GM19455 (cell line): Measurements from ENCODE around the gene EBI3.
"Not testable (repeated sequence)": the region's sequence is repeated elsewhere in the genome, so short reads cannot be mapped to it uniquely, and the experiment has no call there.

ENCODE experiments used
- ATAC-seq: cut with Tn5 transposase; IDR thresholded peaks from one replicate; pipeline ENCODE4 v1.9.1; 2021; ENCODE audit not compliant: unreplicated experiment

The EBI3 gene

GRCh38 chr19:4199699-4200293 is 29.5 kb upstream of the EBI3 start:
- no peak for ATAC-seq

GRCh38 chr19:4200940-4201542 is 28.3 kb upstream of the EBI3 start:
- ATAC-seq = no peak

- no peak for ATAC-seq
These were observed 27.5 kb upstream of the EBI3 start for GRCh38 chr19:4201798-4202197.

- no peak for ATAC-seq
These were observed 22.4 kb upstream of the EBI3 start for GRCh38 chr19:4206818-4207484.

GRCh38 chr19:4208385-4209094 is 20.8 kb upstream of the EBI3 start:
- ATAC-seq = no peak

DNA sequence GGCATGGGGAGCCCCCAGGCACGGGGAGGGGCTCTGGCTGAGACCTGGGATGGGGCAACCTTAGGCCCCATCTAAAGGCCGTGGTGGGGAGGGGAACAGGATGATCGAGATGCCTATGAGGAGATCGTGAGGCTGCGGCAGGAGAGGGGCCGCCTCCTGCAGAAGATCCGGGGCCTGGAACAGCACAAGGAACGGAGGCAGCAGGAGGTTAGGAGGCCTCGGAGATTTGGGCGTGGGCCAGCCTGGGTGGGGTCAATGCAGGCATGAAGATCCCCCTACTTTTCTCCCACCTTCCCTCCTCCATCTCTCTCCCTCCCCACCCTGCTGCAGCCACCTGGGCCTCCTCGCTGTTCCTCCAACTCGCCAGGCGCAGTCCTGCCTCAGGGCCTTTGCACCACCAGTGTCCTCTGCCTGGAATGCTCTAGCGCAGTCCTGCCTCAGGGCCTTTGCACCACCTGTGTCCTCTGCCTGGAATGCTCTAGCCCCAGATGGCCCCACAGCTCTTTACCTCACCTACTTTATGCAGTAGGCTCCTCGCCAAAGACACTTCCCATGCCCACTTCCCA is 19.1 kb upstream of the EBI3 start:
- ATAC-seq = no peak

DNA sequence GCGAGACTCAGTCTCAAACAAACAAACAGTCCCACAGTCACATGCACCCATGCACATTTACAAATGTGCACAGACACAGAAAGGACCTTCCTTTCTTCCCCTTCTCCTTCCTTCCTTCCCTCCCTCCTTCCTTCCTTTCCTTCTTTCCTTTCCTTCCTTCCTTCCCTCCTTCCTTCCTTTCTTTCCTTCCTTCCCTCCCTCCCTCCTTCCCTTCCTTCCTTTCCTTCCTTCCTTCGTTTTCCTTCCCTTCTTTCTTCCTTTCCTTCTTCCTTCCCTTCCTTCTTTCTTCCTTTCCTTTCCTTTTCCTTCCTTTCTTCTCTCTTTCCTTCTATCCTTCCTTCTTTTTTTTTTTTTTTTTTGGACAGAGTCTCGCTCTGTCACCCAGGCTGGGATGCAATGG is 16.2 kb upstream of the EBI3 start:
- ATAC-seq = no peak

GRCh38 chr19:4215807-4216206 is 13.5 kb upstream of the EBI3 start:
- ATAC-seq = no peak

GRCh38 chr19:4216846-4217245 is 12.5 kb upstream of the EBI3 start:
- ATAC-seq = no peak

DNA sequence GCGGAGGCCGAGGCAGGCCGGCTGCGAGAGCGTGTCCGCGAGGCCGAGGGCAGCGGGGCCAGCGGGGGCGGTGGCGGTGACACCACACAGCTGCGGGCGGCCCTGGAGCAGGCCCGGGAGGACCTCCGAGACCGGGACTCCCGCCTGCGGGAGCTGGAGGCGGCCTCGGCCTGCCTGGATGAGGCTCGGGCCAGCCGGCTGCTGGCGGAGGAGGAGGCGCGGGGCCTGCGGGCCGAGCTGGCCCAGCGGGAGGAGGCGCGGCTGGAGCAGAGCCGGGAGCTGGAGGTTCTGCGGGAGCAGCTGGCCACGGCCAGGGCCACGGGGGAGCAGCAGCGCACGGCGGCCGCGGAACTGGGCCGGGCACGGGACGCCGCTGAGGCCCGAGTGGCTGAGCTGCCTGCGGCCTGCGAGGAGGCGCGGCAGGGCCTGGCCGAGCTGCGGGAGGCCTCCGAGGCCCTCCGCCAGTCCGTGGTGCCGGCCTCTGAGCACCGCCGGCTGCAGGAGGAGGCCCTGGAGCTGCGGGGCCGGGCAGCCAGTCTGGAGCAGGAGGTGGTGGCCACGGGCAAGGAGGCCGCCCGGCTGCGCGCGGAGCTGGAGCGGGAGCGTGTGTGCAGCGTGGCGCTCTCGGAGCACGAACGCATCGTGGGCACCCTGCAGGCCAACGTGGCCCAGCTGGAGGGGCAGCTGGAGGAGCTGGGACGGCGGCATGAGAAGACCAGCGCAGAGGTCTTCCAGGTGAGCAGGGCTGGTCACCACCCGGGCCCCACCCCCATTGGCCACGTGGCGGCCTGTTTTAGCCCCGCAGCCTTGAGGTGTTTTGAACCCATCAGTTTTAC is 11.7 kb upstream of the EBI3 start:
- no peak for ATAC-seq

GRCh38 chr19:4218523-4218922 is 10.8 kb upstream of the EBI3 start:
- ATAC-seq = not testable (repeated sequence)

DNA sequence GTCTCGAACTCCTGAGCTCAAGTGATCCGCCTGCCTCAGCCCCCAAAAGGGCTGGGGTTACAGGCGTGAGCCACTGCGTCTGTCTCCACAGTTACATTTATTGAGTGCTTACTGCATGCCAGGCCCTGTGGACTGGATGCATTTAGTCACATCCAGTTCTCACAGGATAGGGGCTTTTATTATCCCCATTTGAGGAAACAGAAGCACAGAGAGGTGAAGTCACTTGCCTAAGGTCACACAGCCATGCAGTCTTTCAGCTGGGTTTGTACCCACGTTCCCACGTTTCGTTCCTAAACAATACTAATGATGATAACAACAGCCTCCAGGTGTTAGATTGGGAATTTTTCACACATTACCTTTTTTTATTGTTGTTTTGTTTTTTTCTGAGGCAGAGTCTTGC is 9.1 kb upstream of the EBI3 start:
- no peak for ATAC-seq

GRCh38 chr19:4224470-4224869 is 4.9 kb upstream of the EBI3 start:
- no peak for ATAC-seq

GRCh38 chr19:4225885-4226284 is 3.4 kb upstream of the EBI3 start:
- no peak for ATAC-seq

DNA sequence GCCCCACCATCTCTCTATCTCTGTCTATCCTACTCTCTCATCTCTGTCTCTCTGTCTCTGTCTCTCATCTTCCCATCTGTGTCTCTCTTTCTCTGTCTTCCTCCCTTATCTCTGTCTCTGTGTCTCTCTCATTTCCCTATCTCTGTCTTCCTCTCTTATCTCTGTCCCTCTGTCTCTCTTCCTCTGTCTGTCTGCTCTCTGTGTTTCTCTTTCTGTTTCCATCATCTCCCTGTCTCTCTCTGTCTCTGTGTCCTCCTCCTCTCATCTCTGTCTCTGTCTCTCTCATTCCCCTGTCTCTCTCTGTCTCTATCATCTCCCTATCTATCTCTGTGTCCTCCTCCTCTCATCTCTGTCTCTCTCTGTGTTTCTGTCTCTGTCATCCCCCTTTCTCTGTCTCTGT is 1.6 kb upstream of the EBI3 start:
- no peak for ATAC-seq

GRCh38 chr19:4228765-4229178 is 551 bp upstream of the EBI3 start:
- ATAC-seq = no peak

- ATAC-seq = not testable (repeated sequence)
These were observed 914 bp downstream of the EBI3 start for GRCh38 chr19:4230237-4230636.

- not testable (repeated sequence) for ATAC-seq
These were observed 2.2 kb downstream of the EBI3 start for GRCh38 chr19:4231521-4231920.

DNA sequence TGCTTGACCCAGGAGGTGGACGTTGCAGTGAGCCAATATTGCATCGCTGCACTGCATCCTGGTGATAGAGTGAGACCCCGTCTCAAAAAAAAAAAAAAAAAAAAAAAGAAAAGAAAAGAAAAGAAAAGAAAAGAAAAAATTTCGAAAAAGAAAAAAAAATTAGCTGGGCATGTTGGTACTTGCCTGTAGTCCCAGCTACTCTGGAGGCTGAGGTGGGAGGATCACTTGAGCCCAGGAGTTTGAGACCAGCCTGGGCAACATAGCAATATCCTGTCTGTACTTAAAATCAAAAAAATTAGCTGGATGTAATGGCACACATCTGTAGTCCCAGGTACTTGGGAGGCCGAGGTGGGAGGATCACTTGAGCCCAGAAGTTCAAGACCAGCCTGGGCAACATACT is 2.8 kb downstream of the EBI3 start:
- ATAC-seq = not testable (repeated sequence)

GRCh38 chr19:4232614-4233281 is 3.4 kb downstream of the EBI3 start:
- no peak for ATAC-seq
